SU-DHL-6 (cell line): ENCODE measurements around the gene PLPP7.
"Not testable (repeated sequence)": the region's sequence is repeated elsewhere in the genome, so short reads cannot be mapped to it uniquely, and the experiment has no call there.

Experiments used
- H2AFZ ChIP-seq: fragments of 200-600 bp; sonication (generic); 2 replicates; pipeline ENCODE4 v1.6.1; 2014; ENCODE audit warnings: low read depth, mild to moderate bottlenecking, moderate library complexity, mixed read lengths, antibody characterized with exemption, low read length; ENCODE audit not compliant: severe bottlenecking
- H3F3A ChIP-seq: fragments of 200-600 bp; shearing (Covaris generic); 2 replicates; pipeline ENCODE4 v1.6.0; 2016; ENCODE audit warnings: antibody characterized with exemption, mild to moderate bottlenecking; ENCODE audit not compliant: insufficient read depth
- H3K27ac ChIP-seq: fragments of 200-600 bp; sonication (generic); 2 replicates; pipeline ENCODE4 v1.5.1; 2016; ENCODE audit warnings: low read depth, mild to moderate bottlenecking, low read length, moderate library complexity, mixed read lengths
- H3K27me3 ChIP-seq: fragments of 200-600 bp; sonication (generic), shearing (Covaris generic); 2 replicates; pipeline ENCODE4 v1.6.0; 2014; ENCODE audit warnings: mild to moderate bottlenecking, low read length
- H3K36me3 ChIP-seq: fragments of 200-600 bp; sonication (generic); 2 replicates; pipeline ENCODE4 v1.6.1; 2014; ENCODE audit warnings: mild to moderate bottlenecking, low read length, mixed read lengths
- H3K4me2 ChIP-seq: fragments of 300-600, 200-600 bp; shearing (Covaris generic), sonication (generic); 2 replicates; pipeline ENCODE4 v1.6.0; 2014; ENCODE audit warnings: low read length, low read depth, mild to moderate bottlenecking; ENCODE audit not compliant: poor library complexity, severe bottlenecking
- H3K4me3 ChIP-seq: fragments of 200-600 bp; sonication (generic); 2 replicates; pipeline ENCODE4 v1.5.1; 2014; ENCODE audit warnings: antibody characterized with exemption, low read length, mild to moderate bottlenecking, mixed read lengths; ENCODE audit not compliant: insufficient read depth, poor library complexity, severe bottlenecking
- H3K79me2 ChIP-seq: fragments of 200-600 bp; sonication (generic); 2 replicates; pipeline ENCODE4 v1.6.1; 2014; ENCODE audit warnings: mild to moderate bottlenecking, low read length, moderate library complexity; ENCODE audit not compliant: insufficient read depth
- H3K9ac ChIP-seq: fragments of 200-600 bp; sonication (generic); 2 replicates; pipeline ENCODE4 v1.7.0; 2014; ENCODE audit warnings: mild to moderate bottlenecking, low read length
- H3K9me2 ChIP-seq: fragments of 200-600 bp; sonication (generic); replicated peaks from 2 replicates; pipeline ENCODE4 v1.6.1; 2014; ENCODE audit warnings: low read length; ENCODE audit not compliant: insufficient read depth
- H3K9me3 ChIP-seq: fragments of 200-600 bp; sonication (generic); 2 replicates; pipeline ENCODE4 v1.6.1; 2014; ENCODE audit warnings: low read length, mixed read lengths; ENCODE audit not compliant: insufficient read depth
- H4K20me1 ChIP-seq: fragments of 200-600 bp; sonication (generic); 2 replicates; pipeline ENCODE4 v1.6.1; 2014; ENCODE audit warnings: low read depth, mild to moderate bottlenecking, antibody characterized with exemption, low read length, moderate library complexity, mixed read lengths
- EZH2phosphoT487 ChIP-seq: fragments of 200-600 bp; sonication (generic), shearing (Covaris generic); conservative IDR thresholded peaks from 2 replicates; pipeline ENCODE4 v1.6.1; 2018; ENCODE audit warnings: mild to moderate bottlenecking, antibody characterized with exemption, low read length, moderate library complexity, mixed read lengths
- TF ChIP-seq, protein P1 (sequence below): fragments of 200-600 bp; sonication (generic); IDR thresholded peaks from one replicate; pipeline ENCODE4 v1.5.1; 2017; ENCODE audit warnings: antibody characterized with exemption, mild to moderate bottlenecking, low read length, moderate library complexity; ENCODE audit not compliant: insufficient read depth, poor library complexity, severe bottlenecking

PLPP7 gene

GRCh38 chr9:131324736-131325679 lies 35.5 kb downstream of the PLPP7 start:
- no peak for TF ChIP-seq EZH2phosphoT487
- TF ChIP-seq, protein P1, sequence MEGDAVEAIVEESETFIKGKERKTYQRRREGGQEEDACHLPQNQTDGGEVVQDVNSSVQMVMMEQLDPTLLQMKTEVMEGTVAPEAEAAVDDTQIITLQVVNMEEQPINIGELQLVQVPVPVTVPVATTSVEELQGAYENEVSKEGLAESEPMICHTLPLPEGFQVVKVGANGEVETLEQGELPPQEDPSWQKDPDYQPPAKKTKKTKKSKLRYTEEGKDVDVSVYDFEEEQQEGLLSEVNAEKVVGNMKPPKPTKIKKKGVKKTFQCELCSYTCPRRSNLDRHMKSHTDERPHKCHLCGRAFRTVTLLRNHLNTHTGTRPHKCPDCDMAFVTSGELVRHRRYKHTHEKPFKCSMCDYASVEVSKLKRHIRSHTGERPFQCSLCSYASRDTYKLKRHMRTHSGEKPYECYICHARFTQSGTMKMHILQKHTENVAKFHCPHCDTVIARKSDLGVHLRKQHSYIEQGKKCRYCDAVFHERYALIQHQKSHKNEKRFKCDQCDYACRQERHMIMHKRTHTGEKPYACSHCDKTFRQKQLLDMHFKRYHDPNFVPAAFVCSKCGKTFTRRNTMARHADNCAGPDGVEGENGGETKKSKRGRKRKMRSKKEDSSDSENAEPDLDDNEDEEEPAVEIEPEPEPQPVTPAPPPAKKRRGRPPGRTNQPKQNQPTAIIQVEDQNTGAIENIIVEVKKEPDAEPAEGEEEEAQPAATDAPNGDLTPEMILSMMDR = no peak
- Histone ChIP-seq H3K4me2 (no peak overlapping the region), H3K9me3 (no peaks in the 10 kb centered on the region), H3K4me3 (no peak overlapping the region), H3K27me3 (no peaks in the 10 kb centered on the region), H3F3A (no peaks in the 10 kb centered on the region), H3K36me3 (no peaks in the 10 kb centered on the region), H4K20me1 (no peaks in the 10 kb centered on the region), H3K79me2 (no peaks in the 10 kb centered on the region), H3K9me2 (no peaks in the 10 kb centered on the region), H2AFZ (no peak overlapping the region), H3K27ac (no peak overlapping the region), H3K9ac (no peak overlapping the region)

DNA sequence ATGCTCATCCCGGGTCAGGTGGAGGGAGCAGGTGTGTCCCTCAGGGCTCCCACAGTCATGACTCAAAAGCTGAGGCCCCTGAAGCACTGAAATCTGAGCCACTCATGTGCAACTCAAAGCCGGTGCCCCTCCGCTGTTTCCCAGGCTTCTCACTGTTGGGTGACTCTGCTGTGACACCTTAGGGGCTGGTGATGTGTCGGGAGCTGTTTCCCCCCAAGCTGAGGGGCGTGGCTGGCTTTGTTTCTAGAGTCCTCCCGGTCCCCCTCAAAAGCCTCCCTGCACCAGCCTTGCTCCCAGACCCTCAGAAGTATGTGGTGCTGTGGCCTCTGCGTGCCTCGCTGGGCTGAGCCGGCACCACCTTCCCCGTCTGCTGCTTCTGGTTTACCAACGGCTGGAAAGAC lies 39.7 kb downstream of the PLPP7 start:
- Histone ChIP-seq H4K20me1 (no peaks in the 10 kb centered on the region), H3K4me2 (no peak overlapping the region), H3K9me3 (no peaks in the 10 kb centered on the region), H3K9ac (no peak overlapping the region), H2AFZ (no peak overlapping the region), H3K4me3 (no peak overlapping the region), H3K79me2 (no peaks in the 10 kb centered on the region), H3K36me3 (no peaks in the 10 kb centered on the region), H3K9me2 (no peaks in the 10 kb centered on the region), H3K27ac (no peak overlapping the region), H3K27me3 (no peaks in the 10 kb centered on the region), H3F3A (no peaks in the 10 kb centered on the region)
- TF ChIP-seq, protein P1 = no peak
- no peak for TF ChIP-seq EZH2phosphoT487

- H3K36me3 ChIP-seq = no peaks in the 10 kb centered on the region
- H3K4me3 ChIP-seq = no peak overlapping the region
- no peak overlapping the region for H3K4me2 ChIP-seq
- H3K9ac ChIP-seq = no peak overlapping the region
- no peaks in the 10 kb centered on the region for H3K27me3 ChIP-seq
- no peaks in the 10 kb centered on the region for H3K79me2 ChIP-seq
- no peaks in the 10 kb centered on the region for H3K9me3 ChIP-seq
- H2AFZ ChIP-seq = no peak overlapping the region
- H3K9me2 ChIP-seq = no peaks in the 10 kb centered on the region
- H3F3A ChIP-seq = no peaks in the 10 kb centered on the region
- TF ChIP-seq, protein P1 = no peak
- no peak for TF ChIP-seq EZH2phosphoT487
- H4K20me1 ChIP-seq = no peaks in the 10 kb centered on the region
- H3K27ac ChIP-seq = no peak overlapping the region
Observed at GRCh38 chr9:131330814-131331600, 41.5 kb downstream of the PLPP7 start.

- H3K36me3 ChIP-seq, H2AFZ ChIP-seq, H3K4me3 ChIP-seq, H3K9me2 ChIP-seq, H3K9me3 ChIP-seq, H3K79me2 ChIP-seq, H4K20me1 ChIP-seq, H3K4me2 ChIP-seq, H3F3A ChIP-seq, H3K9ac ChIP-seq, H3K27ac ChIP-seq, H3K27me3 ChIP-seq: not testable (repeated sequence)
Observed at GRCh38 chr9:131331996-131332395, 42.5 kb downstream of the PLPP7 start.
